Measurements from ENCODE around the gene DOCK2. TPM values are rescaled to one million over a fixed set of nuclear protein-coding genes. Genes with fewer than 3 reads are reported as not detected.
A peak's percentile ranks its signal among the peaks of the same experiment; 100 is the strongest.

The DOCK2 gene
- total RNA-seq, 1 donor from 2014 or later = 3.3 TPM

DNA sequence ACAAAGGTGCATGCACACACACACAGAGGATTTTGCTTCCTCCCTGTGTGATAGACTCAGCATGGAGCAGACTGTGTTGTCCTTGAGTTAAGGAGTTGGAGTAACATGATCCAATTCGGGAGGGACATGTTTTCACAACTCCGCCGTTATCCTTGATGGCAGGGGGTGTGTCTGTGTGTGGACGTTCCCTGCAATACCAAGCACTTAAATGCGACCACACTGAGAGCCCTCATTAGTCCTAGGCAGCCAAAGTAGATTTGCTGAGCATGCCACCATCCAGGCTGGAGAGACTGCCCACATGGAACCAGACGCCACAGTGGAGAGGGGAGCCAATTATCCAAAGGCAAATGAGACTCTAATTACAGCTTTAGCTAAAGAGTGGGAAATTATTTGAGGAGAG is 140.1 kb downstream of the DOCK2 start:
- FAIRE-seq = no peak
- DNase-seq (ENCODE audit: low spot score in 2 of 2) = no peak

- FAIRE-seq (no peak), DNase-seq (ENCODE audit: low spot score in 2 of 2) (no peak)
Observed at GRCh38 chr5:169778622-169779596, 141.8 kb downstream of the DOCK2 start.

DNA sequence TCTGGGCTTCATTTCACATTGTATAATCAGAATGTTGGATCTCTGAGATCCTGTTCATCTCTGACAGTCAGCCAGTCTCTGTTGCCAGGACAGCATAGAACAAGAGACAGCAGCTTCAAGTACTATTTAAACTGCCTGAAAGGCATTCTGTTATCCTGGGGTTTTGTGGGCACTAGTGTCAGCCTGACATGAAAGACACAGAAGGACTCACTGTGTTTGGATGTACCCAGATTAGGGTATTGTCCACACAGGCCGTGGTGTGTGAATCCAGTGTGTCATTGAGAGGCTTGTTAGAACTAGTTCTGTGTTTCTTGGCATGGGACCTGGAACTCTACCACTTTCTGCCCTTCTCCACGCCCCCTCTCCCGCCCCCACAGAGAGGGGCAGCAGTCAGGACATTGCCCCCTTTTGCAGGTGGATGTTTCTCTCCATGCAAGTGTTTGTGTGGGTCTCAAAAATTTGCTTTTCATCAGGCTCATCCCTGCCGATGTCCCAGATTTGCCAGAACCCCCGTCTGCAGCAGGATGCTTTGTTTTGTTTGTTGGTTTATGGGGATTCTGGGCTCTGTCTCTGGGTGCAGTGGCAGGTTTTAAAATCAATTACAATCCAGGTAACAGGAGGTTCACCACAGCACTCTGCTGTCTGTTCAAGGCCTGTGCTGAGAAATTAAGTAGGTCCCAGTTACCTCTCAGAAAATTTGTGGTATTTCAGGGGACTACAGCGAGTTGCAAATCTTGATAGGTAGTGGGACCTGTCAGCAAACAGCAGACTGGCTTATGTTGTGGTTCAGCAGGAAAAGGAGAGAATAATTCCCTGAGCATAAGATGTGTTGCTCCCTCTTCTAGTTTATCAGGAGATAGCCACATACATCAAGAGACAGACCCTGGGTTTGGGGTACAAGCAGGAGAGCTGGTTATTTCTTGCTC is 144.6 kb downstream of the DOCK2 start:
- no peak for DNase-seq (ENCODE audit: low spot score in 2 of 2)
- no peak for FAIRE-seq

DNA sequence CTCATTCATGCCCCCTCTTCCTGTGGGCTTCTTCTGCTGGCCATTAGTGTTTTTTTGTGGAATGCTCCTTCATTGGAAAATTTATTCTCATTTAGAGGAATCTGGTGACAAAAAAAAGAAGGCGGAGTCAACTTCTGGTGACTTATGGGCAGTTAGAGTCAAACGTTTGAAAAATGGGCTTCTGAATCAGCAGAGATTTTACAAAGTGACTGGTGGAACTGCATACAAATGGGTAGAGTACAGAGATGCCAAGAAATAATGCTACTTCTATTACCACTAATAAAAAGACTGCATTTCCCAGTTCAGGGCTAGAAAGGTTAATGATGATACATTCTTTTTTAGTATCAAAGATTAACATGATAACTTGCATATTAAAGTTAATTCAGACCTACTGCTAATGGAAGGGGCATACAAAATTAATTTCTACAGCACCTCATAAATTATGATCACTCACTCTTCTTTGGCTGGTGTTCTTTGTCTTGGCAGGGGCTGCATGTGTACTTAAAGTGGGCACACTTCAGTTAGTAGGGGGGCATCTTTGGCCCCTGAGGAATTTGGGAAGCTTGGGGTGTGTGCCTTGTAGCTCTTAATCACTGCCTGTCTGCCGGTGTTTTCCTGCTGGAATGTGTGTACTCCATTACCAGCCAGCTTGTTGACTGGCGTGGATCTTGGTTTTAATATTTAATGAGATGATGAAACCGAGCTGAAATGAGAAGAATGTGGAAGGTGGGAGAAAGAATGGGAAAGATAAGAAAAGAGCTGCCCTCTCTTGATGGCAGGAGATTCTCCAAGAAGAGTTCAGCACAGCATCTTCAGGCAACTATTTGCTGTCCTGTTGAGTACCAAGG is 148.9 kb downstream of the DOCK2 start:
- DNase-seq (ENCODE audit: low spot score in 2 of 2) (no peak), FAIRE-seq (no peak)

DNA sequence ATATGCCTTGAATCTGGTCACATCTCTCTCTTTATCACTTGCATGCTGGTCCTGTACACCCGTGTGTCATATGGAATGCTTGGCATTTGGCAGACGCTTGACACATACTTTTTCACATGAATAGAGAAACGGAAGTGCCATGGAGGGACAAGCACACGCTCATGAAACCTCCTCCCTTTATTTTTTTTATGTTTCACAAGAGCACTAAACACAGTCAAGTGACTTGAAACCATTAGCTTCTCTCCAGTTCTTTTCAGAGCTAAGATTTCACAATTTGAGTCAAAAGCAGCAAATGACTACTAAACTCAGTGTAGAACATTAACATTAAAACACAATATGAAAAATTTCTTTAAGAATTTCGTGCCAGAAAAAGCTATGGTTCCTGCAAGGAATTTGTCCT is 151.1 kb downstream of the DOCK2 start:
- DNase-seq (ENCODE audit: low spot score in 2 of 2) = no peak
- no peak for FAIRE-seq

DNA sequence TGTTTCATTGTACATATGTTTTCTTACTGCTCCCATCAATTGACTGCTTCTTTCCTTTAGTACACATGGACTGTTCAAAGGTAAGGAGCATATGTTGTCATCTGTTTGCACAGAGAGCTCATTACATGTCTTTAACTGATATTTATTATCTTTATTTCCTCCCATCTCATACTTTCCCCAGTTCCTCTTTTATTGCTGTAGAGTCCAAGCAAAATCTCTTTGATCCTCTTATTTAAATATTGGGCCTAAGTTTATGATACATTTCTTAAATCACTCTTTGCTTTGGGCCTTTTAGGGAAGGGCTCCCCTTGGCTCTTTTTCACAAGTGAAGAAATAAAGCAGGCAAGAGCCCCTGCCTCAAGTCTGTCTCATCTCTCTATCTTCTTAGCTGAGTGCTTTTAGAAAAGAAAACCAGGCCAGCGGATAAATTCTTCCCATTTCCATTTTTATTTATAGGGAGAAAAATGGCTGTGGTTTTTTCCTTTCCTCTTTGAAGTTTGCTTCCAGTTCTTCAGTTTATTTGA is 152.4 kb downstream of the DOCK2 start:
- FAIRE-seq = no peak
- no peak for DNase-seq (ENCODE audit: low spot score in 2 of 2)

DNA sequence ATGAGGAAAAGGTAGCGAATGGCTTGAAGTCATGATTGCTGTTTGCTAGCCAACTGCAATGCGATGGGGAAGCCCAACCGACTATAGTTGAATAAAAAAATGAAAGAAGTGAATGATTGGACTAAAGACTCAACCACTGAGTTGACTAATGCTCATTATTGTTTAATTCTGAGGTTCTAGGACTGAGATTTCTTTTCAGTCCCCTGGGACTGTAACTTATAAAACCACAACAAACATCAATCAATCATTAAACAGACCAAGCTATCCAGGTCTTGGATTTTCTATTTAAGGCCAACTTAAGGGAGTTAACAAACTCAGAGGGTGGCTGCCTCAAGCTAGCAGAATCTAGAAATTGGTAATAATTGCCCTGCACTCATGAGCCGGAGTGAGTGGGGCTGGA is 154.2 kb downstream of the DOCK2 start:
- FAIRE-seq (no peak), DNase-seq (ENCODE audit: low spot score in 2 of 2) (no peak)

DNA sequence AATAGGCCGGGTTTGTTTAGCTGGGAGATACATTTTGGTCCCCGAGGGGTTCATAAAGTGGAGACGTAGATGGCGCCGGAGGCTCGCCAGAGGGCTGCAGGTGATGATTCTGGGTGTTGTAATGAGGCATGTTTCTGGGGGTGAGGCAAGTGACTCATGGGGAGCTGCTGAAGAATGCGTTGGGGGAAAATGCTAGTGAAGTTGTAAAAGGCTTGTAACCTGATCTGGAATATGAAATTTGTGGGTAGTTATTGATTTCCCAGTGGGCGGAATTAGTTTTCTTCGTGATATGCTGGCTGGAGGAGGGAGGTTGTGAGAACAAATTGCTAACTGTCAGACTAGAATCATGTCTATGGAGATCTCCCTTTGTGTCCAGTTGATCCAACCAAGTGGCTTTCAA is 158.3 kb downstream of the DOCK2 start:
- DNase-seq (ENCODE audit: low spot score in 2 of 2) = no peak

GRCh38 chr5:169796731-169797130 is 159.7 kb downstream of the DOCK2 start:
- FAIRE-seq = no peak
- no peak for DNase-seq (ENCODE audit: low spot score in 2 of 2)

More for the DNA sequence above, 158.3 kb downstream of the DOCK2 start:
- no peak for FAIRE-seq

- FAIRE-seq = no peak
Observed at GRCh38 chr5:169797577-169797976, 160.5 kb downstream of the DOCK2 start.

DNA sequence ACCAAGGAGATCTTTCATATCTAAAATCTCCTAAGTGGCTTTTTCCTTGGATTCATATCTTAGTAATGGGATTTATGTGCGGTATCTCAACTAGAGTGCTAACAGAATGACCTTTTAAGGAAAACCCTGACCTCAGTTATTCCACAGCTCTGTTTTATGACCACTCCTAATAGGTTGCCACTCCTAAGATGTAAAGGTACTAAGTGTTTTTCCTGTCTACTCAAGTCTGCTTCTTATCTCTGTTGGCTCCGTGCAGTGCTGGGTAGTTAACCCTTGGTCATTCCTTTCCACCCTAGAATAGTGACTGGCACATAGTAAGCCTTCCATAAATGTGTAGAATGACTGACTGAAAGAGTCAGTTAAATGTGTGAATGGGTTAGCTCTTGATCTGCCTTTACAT is 161.4 kb downstream of the DOCK2 start:
- FAIRE-seq (no peak), DNase-seq (ENCODE audit: low spot score in 2 of 2) (no peak)

More at GRCh38 chr5:169797577-169797976, 160.5 kb downstream of the DOCK2 start:
- no peak for DNase-seq (ENCODE audit: low spot score in 2 of 2)

GRCh38 chr5:169798906-169799660 is 162.0 kb downstream of the DOCK2 start:
- FAIRE-seq (no peak), DNase-seq (ENCODE audit: low spot score in 2 of 2) (no peak)

GRCh38 chr5:169801324-169801777 is 164.3 kb downstream of the DOCK2 start:
- FAIRE-seq (no peak), DNase-seq (ENCODE audit: low spot score in 2 of 2) (no peak)

DNA sequence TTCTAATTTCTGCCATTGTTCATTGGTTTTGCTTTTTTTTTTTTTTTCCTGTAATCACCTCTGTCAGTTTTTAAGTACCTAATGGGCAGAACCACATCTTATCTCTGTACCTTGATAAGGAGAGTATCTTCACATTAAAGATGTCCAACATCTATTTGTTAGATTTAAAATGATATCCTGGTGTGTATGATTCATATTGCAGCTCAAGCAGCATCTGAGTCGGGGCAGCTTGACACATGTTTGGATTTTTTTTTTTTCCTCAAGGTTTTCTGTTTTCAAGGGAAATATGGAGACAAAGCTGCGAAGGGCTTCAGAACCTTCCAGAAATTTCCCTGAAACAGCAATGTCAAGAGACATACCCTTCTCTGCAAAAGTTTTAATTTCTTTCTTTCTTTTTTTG is 164.7 kb downstream of the DOCK2 start:
- no peak for FAIRE-seq
- DNase-seq (ENCODE audit: low spot score in 2 of 2) = no peak

DNA sequence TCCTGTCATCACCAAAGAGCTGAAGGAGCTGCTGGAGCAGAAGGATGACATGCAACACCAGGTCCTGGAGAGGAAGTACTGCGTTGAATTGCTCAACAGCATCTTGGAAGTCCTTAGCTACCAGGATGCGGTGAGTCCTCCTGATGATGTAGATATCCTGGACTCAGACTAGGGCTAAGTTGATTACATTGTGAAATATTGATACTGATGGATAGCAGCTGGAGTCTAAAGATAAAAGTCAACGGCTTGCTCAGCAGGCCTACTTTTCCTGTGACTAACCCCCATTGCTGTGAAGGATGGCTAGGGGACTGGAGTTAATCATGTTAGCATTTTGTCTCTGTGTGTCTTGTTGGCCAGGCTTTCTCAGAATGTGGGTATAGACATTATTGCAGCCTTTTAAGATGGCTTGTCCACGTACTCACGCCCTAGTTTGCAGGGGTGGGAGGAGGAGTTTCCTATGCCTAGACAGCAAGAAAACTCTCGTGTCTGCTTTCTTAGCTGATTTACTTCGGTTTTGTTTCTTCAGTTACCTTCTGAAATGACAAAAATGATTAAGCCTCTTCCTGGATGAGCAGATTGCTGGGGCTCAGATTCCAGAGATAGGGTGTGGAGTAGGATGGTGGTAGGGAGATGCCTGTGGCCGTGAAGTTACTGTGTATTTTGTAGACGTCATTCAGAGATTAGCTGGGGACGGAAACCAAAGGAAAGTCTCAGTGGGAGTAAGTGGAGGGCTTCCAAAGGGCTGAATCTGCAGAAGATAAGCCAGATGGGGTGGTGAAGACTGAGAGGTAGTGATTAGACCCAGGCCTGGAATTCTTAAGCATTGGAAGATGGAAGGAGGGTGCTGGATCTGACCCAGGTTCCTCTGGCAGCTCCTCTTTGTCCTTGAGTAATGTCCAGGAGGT is 166.3 kb downstream of the DOCK2 start:
- DNase-seq (ENCODE audit: low spot score in 2 of 2) = no peak
- no peak for FAIRE-seq

DNA sequence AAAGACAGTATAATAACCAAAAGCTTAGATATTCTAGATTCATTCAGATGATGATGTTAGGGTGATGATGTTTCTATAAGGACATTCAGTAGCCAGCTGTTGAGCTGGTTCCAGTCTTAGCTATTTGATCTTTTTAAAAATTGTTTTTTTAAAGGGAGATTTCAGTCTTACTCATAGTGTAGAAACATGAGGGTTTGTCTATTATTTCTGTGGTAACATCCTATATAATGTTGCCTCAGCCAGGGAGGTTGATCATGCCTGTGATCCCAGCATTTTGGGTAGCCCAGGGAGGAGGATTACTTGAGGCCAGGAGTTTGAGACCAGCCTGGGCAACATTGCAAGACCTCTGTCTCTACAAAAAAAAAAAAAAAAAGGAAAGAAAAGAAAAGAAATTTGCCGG is 167.8 kb downstream of the DOCK2 start:
- DNase-seq (ENCODE audit: low spot score in 2 of 2) (no peak), FAIRE-seq (no peak)

- no peak for FAIRE-seq
- peak in 1 of 2 donors; percentile 20 for DNase-seq (ENCODE audit: low spot score in 2 of 2)
Observed at GRCh38 chr5:169805527-169805934, 168.5 kb downstream of the DOCK2 start.
